ENCODE data around the gene BTBD17.
A peak's percentile ranks its signal among the peaks of the same experiment; 100 is the strongest.

The BTBD17 gene

DNA sequence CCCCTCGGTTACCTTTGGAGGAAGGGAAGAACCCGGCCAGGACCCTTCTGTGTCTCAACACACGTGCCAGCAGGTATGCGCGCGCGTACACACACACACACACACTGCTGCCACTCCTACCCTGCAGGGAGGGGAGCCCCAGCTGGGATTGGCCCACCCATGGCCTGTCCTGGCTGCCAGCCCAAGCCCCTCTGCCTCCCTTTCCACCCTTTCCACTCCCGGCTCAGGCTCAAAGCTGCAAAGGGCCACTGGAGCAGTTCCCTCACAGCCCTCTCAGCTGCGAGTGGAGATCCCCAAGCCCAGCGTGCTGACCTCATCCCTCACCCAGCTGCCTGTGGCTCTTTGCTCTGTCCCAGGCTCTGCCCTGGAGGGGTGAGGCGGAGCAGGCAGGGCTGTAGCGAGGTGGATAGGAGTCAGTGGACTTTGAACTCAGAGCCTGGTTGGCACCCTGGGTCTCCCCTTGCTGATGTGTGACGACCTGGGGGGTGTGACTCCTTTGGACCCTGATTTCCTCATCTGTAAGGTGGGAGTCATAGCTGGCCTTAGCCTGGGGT, 21.1 kb downstream of the BTBD17 start:
- ATAC-seq (no peak), DNase-seq (no peak)
- H3K36me3 Mint-ChIP-seq (ENCODE audit: low read depth), result no peaks in the 10 kb centered on the region
- H3K4me1 Mint-ChIP-seq, result no peaks in the 10 kb centered on the region
- H3K9me3 Mint-ChIP-seq, result no peaks in the 10 kb centered on the region
- no peak overlapping the region for H3K27ac Mint-ChIP-seq
- peaks cover 2% of the 10 kb centered on the region for H3K27me3 Mint-ChIP-seq
- no peak overlapping the region for H3K4me3 Mint-ChIP-seq

DNA sequence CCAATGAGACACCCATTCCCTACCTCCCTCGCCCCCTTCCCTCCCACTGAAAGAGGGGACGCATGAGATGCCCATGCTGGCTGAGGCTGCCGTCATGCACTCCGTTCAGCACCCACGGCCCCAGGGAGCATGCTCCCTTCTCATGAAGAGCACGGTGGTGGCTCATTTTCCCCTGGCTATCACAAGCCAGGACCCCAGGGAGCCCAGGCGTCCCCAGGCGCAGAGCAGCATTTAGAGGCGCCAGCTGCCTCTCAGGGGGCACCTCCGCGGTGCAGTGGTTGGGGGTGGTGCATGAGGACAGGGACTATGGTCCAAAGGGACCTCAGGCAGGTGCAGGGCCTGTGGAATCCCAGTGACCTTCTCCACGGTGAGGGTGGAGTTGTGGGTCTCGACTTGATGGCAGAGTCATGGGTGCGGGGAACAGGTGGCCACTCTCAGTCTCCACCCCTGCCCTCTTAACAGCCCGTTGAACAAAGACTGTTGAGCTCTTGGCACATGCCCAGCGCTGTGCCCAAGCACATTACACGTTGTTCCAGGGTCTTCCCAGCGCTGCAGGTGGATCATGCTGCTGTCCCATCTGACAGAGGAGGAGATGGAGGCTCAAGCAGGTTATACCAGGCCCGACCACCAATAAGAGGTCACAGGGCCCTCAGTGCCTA, 22.0 kb downstream of the BTBD17 start:
- no peak overlapping the region for H3K4me3 Mint-ChIP-seq
- H3K27me3 Mint-ChIP-seq, result no peaks in the 10 kb centered on the region
- no peaks in the 10 kb centered on the region for H3K36me3 Mint-ChIP-seq (ENCODE audit: low read depth)
- H3K9me3 Mint-ChIP-seq, result no peaks in the 10 kb centered on the region
- no peaks in the 10 kb centered on the region for H3K4me1 Mint-ChIP-seq
- no peak overlapping the region for H3K27ac Mint-ChIP-seq
- no peak for DNase-seq
- no peak for ATAC-seq

DNA sequence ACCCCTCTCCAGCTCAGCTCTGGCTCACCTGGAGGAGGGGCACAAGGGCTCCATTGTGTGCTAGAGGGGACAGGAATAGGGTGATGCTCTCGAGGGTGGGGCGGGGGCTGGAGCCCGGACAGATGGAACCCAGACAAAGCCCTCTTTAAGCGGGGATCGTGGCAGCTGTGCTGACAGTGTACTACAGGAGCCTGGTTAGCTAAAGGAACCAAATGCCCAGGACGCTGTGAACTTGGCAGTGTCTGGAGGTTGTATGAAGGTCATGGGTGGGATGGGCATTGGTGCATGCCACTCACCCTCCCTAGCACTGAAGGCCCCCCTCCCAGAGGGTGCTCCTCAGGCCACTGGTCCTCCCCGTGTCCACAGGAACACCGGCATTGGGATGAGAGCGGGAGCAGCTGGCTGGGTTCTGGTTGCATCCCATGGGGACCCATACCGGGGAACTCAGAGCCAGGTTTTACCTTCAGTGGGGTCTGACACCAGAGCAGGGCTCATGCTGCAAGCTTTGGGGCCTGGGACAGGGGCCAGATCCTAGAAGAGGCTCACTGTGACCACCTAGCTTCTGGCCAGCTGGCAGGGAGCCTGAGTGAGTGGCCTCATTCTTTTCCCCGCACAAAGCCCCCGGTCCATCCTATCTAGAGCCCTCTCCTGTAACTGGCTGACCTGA, 23.7 kb downstream of the BTBD17 start:
- Mint-ChIP-seq H3K4me1 (no peaks in the 10 kb centered on the region), H3K27ac (no peak overlapping the region), H3K9me3 (no peaks in the 10 kb centered on the region), H3K4me3 (no peak overlapping the region), H3K36me3 (ENCODE audit: low read depth) (no peaks in the 10 kb centered on the region), H3K27me3 (no peaks in the 10 kb centered on the region)
- no peak for DNase-seq
- no peak for ATAC-seq

DNA sequence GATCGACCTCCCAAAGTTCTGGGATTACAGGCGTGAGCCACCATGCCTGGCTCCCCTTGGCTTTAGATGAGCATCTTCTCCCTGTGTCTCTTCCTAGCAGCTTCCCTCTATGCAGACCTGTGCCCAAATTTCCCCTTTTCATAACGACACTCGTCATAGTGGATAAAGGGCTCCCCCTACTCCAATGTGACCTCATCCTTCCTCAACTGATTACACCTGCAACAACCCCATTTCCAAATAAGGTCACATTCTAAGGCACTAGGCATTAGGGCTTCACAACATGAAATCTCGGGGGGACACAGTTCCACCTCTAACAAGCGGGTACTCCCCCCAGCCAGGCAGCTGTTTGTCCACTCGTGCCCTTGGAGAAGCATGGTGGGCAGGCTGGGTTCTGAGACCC, 25.4 kb downstream of the BTBD17 start:
- Mint-ChIP-seq H3K27ac (no peak overlapping the region), H3K4me3 (no peak overlapping the region), H3K9me3 (no peaks in the 10 kb centered on the region), H3K27me3 (no peaks in the 10 kb centered on the region), H3K36me3 (ENCODE audit: low read depth) (no peaks in the 10 kb centered on the region), H3K4me1 (no peaks in the 10 kb centered on the region)
- ATAC-seq, result no peak
- no peak for DNase-seq

DNA sequence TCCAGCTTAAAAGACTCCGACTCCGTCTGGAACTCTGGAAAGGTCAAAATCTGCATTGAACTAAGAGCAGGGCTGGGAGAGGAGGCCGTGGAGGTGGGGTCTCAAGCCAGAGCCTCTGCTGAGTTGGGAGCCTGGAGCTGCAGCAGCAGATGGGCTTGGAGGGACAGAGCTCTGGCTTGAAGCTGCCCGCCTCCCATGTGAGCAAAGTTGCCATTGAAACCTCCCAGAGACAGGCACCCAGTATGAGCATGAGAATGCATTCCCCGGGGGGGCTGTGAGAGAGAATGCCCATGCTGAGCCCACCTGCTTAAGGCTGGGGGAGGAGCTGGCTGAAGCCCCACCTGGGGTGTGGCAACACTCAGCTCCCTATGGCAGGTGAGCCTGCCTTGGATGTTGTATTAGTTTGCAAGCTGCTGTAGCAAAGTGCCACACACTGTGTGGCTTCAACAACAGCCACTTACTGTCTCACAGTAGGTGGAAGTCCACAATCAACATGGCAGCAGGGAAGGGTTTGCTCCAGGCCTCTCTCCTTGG, 26.1 kb downstream of the BTBD17 start:
- H3K36me3 Mint-ChIP-seq (ENCODE audit: low read depth), result no peaks in the 10 kb centered on the region
- no peaks in the 10 kb centered on the region for H3K4me1 Mint-ChIP-seq
- DNase-seq (no peak), ATAC-seq (no peak)
- no peaks in the 10 kb centered on the region for H3K9me3 Mint-ChIP-seq
- no peak overlapping the region for H3K27ac Mint-ChIP-seq
- no peaks in the 10 kb centered on the region for H3K27me3 Mint-ChIP-seq
- H3K4me3 Mint-ChIP-seq, result no peak overlapping the region

DNA sequence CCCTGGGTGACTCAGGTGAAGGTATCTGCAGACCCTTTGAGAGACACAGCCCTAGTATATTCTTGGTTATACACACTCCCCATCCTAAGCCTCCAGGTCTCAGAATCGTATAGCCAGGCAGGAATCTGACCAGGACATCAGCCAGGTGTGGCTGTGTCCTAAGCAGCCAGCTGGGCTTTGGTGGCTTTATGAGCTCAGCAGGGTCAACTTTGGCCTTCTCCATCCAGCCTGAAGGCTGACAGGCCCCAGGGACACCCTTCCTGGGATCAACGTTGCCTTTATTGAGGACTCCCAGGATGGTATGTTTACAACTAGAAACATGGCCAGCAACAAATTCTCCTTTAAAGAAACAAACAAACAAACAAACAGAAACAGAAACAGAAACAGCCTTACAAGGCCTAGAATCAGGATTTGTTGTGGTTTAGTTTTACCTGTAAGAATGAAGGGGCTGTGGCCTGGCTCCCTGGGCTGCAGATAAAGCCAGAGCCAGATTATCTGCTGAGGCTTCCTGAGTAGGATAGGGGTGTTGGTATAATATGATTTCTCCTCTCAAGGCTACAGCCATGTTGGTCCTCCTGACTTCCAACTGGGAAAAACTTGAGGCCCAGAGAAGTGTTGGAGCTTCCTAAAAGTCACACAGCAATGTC, 27.2 kb downstream of the BTBD17 start:
- Mint-ChIP-seq H3K27ac (no peak overlapping the region), H3K27me3 (no peaks in the 10 kb centered on the region), H3K9me3 (no peaks in the 10 kb centered on the region), H3K36me3 (ENCODE audit: low read depth) (no peaks in the 10 kb centered on the region), H3K4me1 (no peaks in the 10 kb centered on the region), H3K4me3 (no peak overlapping the region)
- ATAC-seq (no peak), DNase-seq (no peak)

DNA sequence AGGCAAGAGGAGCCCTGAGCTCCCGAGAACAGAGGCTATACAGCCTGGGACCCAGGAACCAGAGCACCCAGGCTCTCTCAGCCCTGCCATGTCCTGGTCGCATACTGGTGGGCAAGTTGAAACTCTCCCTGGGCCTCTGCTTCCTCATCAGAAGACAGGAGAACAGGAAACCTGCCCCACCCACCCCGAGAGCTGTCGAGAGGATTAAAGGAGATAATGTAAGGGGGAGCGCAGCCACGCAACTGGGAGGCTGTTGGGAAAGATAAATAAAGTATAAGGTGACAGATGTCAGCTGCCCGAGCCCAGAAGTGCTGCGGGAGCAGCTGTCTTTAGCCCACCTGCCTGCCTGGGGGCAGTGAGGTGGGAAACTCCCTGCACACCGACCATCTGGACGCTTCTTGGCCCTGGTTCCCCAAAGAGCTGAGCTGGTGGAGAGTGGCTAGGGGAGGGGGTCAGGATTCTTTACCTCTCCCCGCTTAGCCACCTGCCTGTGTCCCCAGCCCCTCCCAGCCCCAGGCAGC, 28.8 kb downstream of the BTBD17 start:
- no peak overlapping the region for H3K4me3 Mint-ChIP-seq
- no peaks in the 10 kb centered on the region for H3K4me1 Mint-ChIP-seq
- no peaks in the 10 kb centered on the region for H3K36me3 Mint-ChIP-seq (ENCODE audit: low read depth)
- H3K9me3 Mint-ChIP-seq, result no peaks in the 10 kb centered on the region
- H3K27me3 Mint-ChIP-seq, result no peaks in the 10 kb centered on the region
- H3K27ac Mint-ChIP-seq, result no peak overlapping the region
- DNase-seq (no peak), ATAC-seq (no peak)

DNA sequence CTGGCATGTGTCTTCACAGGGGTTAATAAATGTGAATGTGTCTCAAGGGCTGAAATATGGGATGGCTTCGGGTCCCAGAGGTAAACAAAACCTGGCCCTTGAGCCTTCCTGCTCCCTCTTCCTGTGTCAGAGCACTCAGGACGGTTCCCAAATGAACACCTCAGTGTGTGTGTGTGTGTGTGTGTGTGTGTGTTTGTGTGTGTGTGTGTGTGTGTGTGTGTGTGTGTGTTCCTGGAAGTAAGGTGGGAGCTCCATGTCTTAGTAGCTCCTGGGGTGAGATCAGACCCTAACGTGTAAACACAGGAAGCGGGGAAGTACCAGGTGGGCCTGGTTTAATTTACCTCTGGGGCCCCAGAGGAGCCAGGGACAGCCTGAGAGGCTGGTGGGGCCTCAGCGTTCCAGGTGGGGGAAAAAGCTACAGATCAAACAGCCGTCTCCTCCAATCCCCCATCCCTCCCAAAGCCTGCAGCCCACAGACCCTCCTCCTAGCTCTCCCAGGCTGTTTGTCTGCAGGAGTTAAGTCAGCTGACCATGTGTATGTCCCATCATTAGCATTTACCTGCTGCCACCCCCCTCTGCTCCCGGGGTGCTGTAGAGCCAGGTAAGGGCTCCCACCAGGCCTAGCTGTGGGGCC, 29.5 kb downstream of the BTBD17 start:
- Mint-ChIP-seq H3K27ac (no peak overlapping the region), H3K36me3 (ENCODE audit: low read depth) (no peaks in the 10 kb centered on the region), H3K27me3 (peaks cover 3% of the 10 kb centered on the region), H3K4me1 (no peaks in the 10 kb centered on the region), H3K9me3 (no peaks in the 10 kb centered on the region), H3K4me3 (no peak overlapping the region)
- peak; percentile 11 for ATAC-seq
- no peak for DNase-seq

DNA sequence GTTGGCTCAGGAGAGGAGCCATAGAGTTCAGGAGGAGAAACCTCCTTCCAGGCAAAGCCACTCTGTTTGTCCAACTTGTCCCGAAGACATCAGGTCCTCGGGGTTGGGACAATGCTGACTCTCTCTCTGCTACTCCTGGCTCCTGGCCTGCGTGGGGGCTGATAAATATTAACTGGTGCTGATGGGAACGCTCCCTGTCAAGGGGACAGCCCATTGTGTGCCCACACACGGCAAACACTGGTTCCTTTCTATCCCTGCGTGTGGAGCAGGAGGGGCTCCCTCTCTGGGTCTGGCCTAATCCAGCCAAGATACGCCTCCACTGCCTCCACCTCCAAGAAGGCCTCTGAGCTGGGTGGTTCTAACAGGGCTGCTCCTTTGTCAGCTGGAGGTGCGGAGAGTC, 31.2 kb downstream of the BTBD17 start:
- H3K4me1 Mint-ChIP-seq, result peaks cover 6% of the 10 kb centered on the region
- no peak overlapping the region for H3K27ac Mint-ChIP-seq
- ATAC-seq (no peak), DNase-seq (no peak)
- no peaks in the 10 kb centered on the region for H3K9me3 Mint-ChIP-seq
- H3K36me3 Mint-ChIP-seq (ENCODE audit: low read depth), result no peaks in the 10 kb centered on the region
- peaks cover 10% of the 10 kb centered on the region for H3K27me3 Mint-ChIP-seq
- H3K4me3 Mint-ChIP-seq, result no peak overlapping the region

DNA sequence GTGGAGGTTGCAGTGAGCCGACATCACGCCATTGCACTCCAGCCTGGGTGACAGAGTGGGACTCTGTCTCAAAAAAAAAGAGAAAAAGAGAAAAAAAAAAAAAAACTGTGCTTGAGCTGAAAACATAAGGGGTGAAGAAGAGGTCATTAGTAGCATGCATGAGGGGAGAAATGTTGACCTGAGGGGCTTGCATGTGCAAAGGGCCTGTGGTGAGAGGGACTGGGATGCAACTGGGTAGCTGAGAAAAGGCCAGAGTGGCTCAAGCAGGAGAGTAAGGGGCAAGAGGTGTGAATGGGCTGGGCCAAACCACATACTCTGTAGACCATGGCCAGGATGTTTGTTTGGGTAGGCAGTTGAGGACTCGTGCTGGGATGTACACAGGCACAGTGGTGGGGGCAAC, 32.3 kb downstream of the BTBD17 start:
- no peaks in the 10 kb centered on the region for H3K36me3 Mint-ChIP-seq (ENCODE audit: low read depth)
- ATAC-seq (no peak), DNase-seq (no peak)
- H3K27ac Mint-ChIP-seq, result no peak overlapping the region
- H3K9me3 Mint-ChIP-seq, result no peaks in the 10 kb centered on the region
- peaks cover 11% of the 10 kb centered on the region for H3K4me1 Mint-ChIP-seq
- peaks cover 20% of the 10 kb centered on the region for H3K27me3 Mint-ChIP-seq
- H3K4me3 Mint-ChIP-seq, result no peak overlapping the region

DNA sequence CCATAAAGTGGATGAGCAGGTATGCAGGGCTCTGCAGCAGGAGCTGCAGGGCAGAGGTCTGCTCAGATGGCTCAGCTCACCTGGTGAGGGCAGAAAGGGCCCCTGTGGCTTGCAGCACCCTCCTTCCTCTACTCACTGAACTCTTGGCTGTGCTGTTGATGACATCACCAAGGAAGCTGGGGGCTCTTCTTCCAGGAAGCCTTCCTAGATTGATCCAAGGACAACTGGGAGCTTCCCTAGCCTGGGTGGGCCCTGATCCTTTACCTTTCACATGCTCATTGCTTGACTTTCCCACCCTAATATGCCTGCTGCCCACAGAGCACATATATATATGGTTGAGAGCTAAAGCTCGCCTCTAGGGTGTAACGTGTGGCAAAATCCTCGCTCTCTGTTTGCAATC, 33.2 kb downstream of the BTBD17 start:
- H3K27ac Mint-ChIP-seq, result no peak overlapping the region
- H3K4me1 Mint-ChIP-seq, result peaks cover 11% of the 10 kb centered on the region
- no peaks in the 10 kb centered on the region for H3K36me3 Mint-ChIP-seq (ENCODE audit: low read depth)
- no peaks in the 10 kb centered on the region for H3K9me3 Mint-ChIP-seq
- H3K27me3 Mint-ChIP-seq, result peaks cover 24% of the 10 kb centered on the region
- ATAC-seq (no peak), DNase-seq (no peak)
- H3K4me3 Mint-ChIP-seq, result no peak overlapping the region

DNA sequence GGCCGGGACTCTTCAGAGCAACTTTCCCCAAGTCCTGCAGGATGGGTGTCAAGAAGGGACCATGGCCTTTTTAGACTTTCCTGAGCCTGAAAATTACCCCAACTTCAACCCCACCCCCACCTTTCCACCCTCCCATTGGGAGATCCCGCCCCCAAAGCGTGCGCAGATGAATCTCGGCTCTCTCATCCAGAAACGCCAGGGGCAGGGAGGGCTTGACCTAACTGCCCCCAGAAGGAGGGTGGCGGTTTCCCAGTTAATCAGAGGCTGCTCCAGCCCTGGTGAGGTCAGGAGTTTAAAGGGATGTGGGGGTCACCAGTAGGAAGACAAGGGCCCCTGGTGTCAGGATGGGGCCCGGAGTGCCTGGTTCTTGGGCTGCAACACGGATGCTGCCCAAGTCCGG, 35.2 kb downstream of the BTBD17 start:
- Mint-ChIP-seq H3K36me3 (ENCODE audit: low read depth) (no peaks in the 10 kb centered on the region), H3K4me1 (peaks cover 11% of the 10 kb centered on the region), H3K9me3 (no peaks in the 10 kb centered on the region), H3K27ac (no peak overlapping the region), H3K27me3 (peaks cover 35% of the 10 kb centered on the region), H3K4me3 (peak overlapping the region; percentile 2)
- ATAC-seq (no peak), DNase-seq (no peak)

DNA sequence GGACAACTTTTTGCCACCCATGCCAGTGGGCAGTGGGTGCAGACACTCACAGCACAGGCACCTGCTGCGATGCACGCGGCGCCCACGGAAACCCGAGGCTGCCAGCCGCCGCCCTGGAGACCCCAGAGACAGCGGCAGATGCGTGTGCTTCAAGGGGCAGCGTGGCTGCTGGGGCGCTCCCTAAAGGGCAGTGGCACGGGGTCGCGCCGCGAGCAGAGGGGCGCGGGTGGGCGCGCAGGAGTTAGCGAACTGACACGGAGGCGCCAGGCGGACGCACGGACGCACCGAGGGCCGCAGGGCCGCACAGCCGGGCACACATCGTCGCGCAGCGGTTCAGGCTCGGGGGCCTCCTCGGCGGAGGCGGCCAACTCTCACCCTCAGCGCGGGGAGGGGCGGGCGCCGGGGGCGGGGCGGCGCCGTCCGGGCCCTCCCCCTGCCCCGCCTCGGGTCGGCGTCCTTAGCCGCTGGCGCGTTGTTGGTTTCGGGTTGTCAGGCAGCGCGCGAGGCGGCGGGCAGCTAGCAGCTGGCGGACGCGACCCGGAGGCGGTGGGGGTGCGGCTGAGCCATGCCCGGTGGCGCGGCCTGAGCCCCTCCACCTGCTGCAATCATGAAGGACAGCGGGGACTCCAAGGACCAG, 35.8 kb downstream of the BTBD17 start, which contains the start of gene KIF19:
Gene KIF19, plus strand, starts transcription at position 484 of the 637 bp plus-strand sequence. Its CDS starts 124 bp downstream, at position 608.
- DNase-seq, result peak; percentile 66
- Mint-ChIP-seq H3K9me3 (no peaks in the 10 kb centered on the region), H3K36me3 (ENCODE audit: low read depth) (no peaks in the 10 kb centered on the region), H3K27me3 (peaks cover 35% of the 10 kb centered on the region), H3K4me3 (peak within 1 kb of the TSS; percentile 24), H3K27ac (no peak within 1 kb of the TSS), H3K4me1 (peaks cover 11% of the 10 kb centered on the region)
- ATAC-seq, result peak; percentile 88

DNA sequence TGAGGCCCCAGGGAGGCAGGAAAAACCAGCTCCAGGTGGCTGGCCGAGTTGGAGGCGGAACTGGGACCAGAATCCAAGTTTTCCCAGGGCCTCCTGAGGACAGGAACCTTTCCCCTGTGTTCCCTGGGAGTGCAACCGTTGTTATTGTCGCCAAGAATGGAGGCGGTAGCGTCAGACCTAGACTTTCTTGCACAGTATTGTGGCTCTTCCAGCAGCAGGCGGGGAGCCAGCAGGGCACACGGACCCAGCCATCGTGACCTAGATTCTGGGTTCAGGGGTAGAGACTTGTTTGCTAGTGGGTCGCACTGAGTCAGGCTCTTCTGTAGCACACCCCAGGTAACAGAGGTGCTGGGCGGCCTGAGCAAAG, 36.3 kb downstream of the BTBD17 start:
- Mint-ChIP-seq H3K4me1 (peaks cover 11% of the 10 kb centered on the region), H3K27me3 (peaks cover 35% of the 10 kb centered on the region), H3K4me3 (peak overlapping the region; percentile 24), H3K27ac (no peak overlapping the region), H3K9me3 (no peaks in the 10 kb centered on the region), H3K36me3 (ENCODE audit: low read depth) (no peaks in the 10 kb centered on the region)
- no peak for DNase-seq
- ATAC-seq, result no peak
